GM12864 (cell line): ENCODE results near the gene PCNX1.
A peak's percentile ranks its signal among the peaks of the same experiment; 100 is the strongest.

ENCODE experiments used
- DNase-seq: peaks from one replicate; pipeline ENCODE4 v3.0.0-alpha.2; 2011; ENCODE audit warnings: low read depth
- H3K4me3 ChIP-seq: 2 replicates; pipeline ENCODE4 v1.5.1; 2011; ENCODE audit warnings: mild to moderate bottlenecking, low read depth, low read length, control low read depth
- CTCF ChIP-seq: IDR thresholded peaks from 2 replicates; pipeline ENCODE4 v1.5.1; 2011; ENCODE audit warnings: low read depth, mild to moderate bottlenecking, moderate library complexity, low read length, control low read depth, inconsistent platforms; ENCODE audit errors: missing control alignments

PCNX1 gene

GRCh38 chr14:71031000-71031399 lies 123.7 kb downstream of the PCNX1 start:
- TF ChIP-seq CTCF: no peak
- DNase-seq: no peak
- H3K4me3 ChIP-seq: no peak overlapping the region

GRCh38 chr14:71036433-71036832 lies 129.2 kb downstream of the PCNX1 start:
- H3K4me3 ChIP-seq: no peak overlapping the region
- TF ChIP-seq CTCF: no peak
- no peak for DNase-seq

GRCh38 chr14:71048393-71048792 lies 141.1 kb downstream of the PCNX1 start:
- TF ChIP-seq CTCF: no peak
- DNase-seq: no peak
- no peak overlapping the region for H3K4me3 ChIP-seq

GRCh38 chr14:71049435-71050133 lies 142.3 kb downstream of the PCNX1 start:
- DNase-seq: no peak
- no peak overlapping the region for H3K4me3 ChIP-seq
- TF ChIP-seq CTCF: no peak

- peak; percentile 34 for TF ChIP-seq CTCF
- no peak overlapping the region for H3K4me3 ChIP-seq
- no peak for DNase-seq
Observed at GRCh38 chr14:71050227-71050823, 143.1 kb downstream of the PCNX1 start.

GRCh38 chr14:71054706-71055105 lies 147.4 kb downstream of the PCNX1 start:
- no peak for DNase-seq
- no peak for TF ChIP-seq CTCF
- no peak overlapping the region for H3K4me3 ChIP-seq

- DNase-seq: no peak
- no peak for TF ChIP-seq CTCF
- no peak overlapping the region for H3K4me3 ChIP-seq
Observed at GRCh38 chr14:71056168-71056567, 148.9 kb downstream of the PCNX1 start.
